Uterus (tissue), 2 donors: ENCODE data around the gene PFDN4.

Experiments
- POLR2A ChIP-seq, 2 donors: fragments of 450-650 bp; IDR thresholded peaks; one replicate each; pipeline ENCODE4 v1.6.1; 2016; ENCODE audit warnings: antibody characterized with exemption in 2 of 2, mild to moderate bottlenecking in 1 of 2, moderate library complexity in 1 of 2
- TF ChIP-seq, protein P1 (sequence below), 4 experiments: fragments of 200-600 bp in 2 of 4; fragments of 450-650 bp in 2 of 4; sonication (generic) in 2 of 4; IDR thresholded peaks; one replicate each; pipeline ENCODE4 v1.5.1; 2016 to 2019; ENCODE audit warnings: antibody characterized with exemption in 4 of 4, mild to moderate bottlenecking in 2 of 4, moderate library complexity in 1 of 4

DNA sequence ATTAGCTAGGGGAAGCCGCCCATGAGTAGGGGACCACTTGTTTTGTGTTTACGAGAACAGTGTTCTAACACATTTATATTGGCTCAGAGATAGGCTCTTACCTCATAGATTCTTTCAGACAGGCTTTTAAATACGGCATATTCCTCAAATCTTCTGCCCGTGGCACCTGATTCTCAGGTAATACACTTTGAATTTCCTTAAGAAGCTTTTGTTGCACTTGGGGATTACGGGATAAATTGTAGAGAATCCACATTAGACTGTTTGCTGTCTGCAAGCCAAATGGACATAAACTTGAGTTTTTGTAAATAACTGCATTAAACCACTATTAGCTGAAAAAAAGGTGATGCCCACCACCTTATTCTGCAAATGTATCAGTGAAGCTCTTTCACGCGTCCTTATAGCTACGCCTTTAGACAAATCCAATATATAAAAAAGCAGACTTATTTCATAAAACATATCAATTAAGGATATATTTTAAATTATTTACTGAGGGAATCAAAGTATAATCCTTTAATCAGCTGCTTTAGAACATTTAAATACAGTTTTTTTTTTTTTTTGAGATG lies 49.0 kb upstream of the PFDN4 start:
- no peak for TF ChIP-seq POLR2A (IDR thresholded peaks at IDR 0.05)
- TF ChIP-seq, protein P1, sequence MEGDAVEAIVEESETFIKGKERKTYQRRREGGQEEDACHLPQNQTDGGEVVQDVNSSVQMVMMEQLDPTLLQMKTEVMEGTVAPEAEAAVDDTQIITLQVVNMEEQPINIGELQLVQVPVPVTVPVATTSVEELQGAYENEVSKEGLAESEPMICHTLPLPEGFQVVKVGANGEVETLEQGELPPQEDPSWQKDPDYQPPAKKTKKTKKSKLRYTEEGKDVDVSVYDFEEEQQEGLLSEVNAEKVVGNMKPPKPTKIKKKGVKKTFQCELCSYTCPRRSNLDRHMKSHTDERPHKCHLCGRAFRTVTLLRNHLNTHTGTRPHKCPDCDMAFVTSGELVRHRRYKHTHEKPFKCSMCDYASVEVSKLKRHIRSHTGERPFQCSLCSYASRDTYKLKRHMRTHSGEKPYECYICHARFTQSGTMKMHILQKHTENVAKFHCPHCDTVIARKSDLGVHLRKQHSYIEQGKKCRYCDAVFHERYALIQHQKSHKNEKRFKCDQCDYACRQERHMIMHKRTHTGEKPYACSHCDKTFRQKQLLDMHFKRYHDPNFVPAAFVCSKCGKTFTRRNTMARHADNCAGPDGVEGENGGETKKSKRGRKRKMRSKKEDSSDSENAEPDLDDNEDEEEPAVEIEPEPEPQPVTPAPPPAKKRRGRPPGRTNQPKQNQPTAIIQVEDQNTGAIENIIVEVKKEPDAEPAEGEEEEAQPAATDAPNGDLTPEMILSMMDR (IDR thresholded peaks at IDR 0.05): no peak
